Tibial nerve (tissue), 4 donors: Measurements from ENCODE around the gene TNFRSF13B.

Experiments
- CTCF ChIP-seq, 5 experiments: fragments of 200-600 bp in 3 of 5; fragments of 450-650 bp in 2 of 5; sonication (generic) in 3 of 5; IDR thresholded peaks; one replicate each; pipeline ENCODE4 v1.5.1; 2016 to 2019; ENCODE audit warnings: antibody characterized with exemption in 5 of 5, mild to moderate bottlenecking in 3 of 5, moderate library complexity in 2 of 5
- EP300 ChIP-seq, 2 donors: sonication (generic); formaldehyde crosslinking; IDR thresholded peaks; one replicate each; pipeline ENCODE4 v1.6.1; 2017; ENCODE audit warnings: antibody characterized with exemption in 2 of 2, mild to moderate bottlenecking in 1 of 2
- POLR2A ChIP-seq, 2 donors: fragments of 450-650 bp; IDR thresholded peaks; one replicate each; pipeline ENCODE4 v1.6.1; 2017; ENCODE audit warnings: antibody characterized with exemption in 2 of 2, mild to moderate bottlenecking in 2 of 2, moderate library complexity in 2 of 2

GRCh38 chr17:16947470-16947869 is 24.4 kb downstream of the TNFRSF13B start:
- no peak for TF ChIP-seq POLR2A (IDR thresholded peaks at IDR 0.05)
- no peak for TF ChIP-seq CTCF (IDR thresholded peaks at IDR 0.05)
- no peak for TF ChIP-seq EP300 (IDR thresholded peaks at IDR 0.05)
